SK-N-SH (cell line): Measurements from ENCODE around the gene SEMA3A. TPM values are rescaled to one million over a fixed set of nuclear protein-coding genes. Genes with fewer than 3 reads are reported as not detected.
A peak's percentile ranks its signal among the peaks of the same experiment; 100 is the strongest.

ENCODE experiments used
- CTCF ChIA-PET: fragments of 300-600, 350-600 bp; formaldehyde crosslinking; extraction: SDS; loops from one replicate; lab custom pipeline; 2021; lab: Yijun Ruan, JAX
- POLR2A ChIA-PET: fragments of 350-600 bp; sonication (Branson Sonifier 250); formaldehyde crosslinking; extraction: SDS; loops from one replicate; lab custom pipeline; 2020; ENCODE audit warnings: antibody characterized with exemption, inconsistent platforms; lab: Yijun Ruan, JAX
- DNase-seq: peaks from one replicate; pipeline ENCODE4 v3.0.0; 2012
- H2AFZ ChIP-seq: fragments of 200-600 bp; sonication (generic); 2 replicates; pipeline ENCODE4 v1.8.1; 2016; ENCODE audit warnings: antibody characterized with exemption, mild to moderate bottlenecking, low read depth
- H3F3A ChIP-seq: fragments of 200-600 bp; sonication (generic); replicated peaks from 2 replicates; pipeline ENCODE3; 2016; ENCODE audit warnings: antibody characterized with exemption, mild to moderate bottlenecking; ENCODE audit not compliant: insufficient read depth
- H3K27ac ChIP-seq, 2 experiments: fragments of 200-500 bp in 1 of 2; fragments of 200-600 bp in 1 of 2; sonication (Bioruptor generic) in 1 of 2; sonication (generic), shearing (Covaris generic) in 1 of 2; 2 replicates each; pipeline versions ENCODE4 v1.5.1 to v1.6.1; 2014 to 2016; ENCODE audit warnings: low read depth in 2 of 2, inconsistent platforms in 1 of 2, low read length in 1 of 2, mild to moderate bottlenecking in 1 of 2, mixed read lengths in 1 of 2
- H3K27me3 ChIP-seq: fragments of 200-600 bp; sonication (generic), shearing (Covaris generic); 2 replicates; pipeline ENCODE4 v1.6.1; 2016; ENCODE audit warnings: mixed run types; ENCODE audit not compliant: insufficient read depth
- H3K36me3 ChIP-seq, 2 experiments: fragments of 200-500 bp in 1 of 2; fragments of 200-600 bp in 1 of 2; sonication (Bioruptor generic) in 1 of 2; sonication (generic) in 1 of 2; replicated peaks in 1 of 2; 2 replicates each; pipeline versions ENCODE3 to v1.5.1; 2014 to 2016; ENCODE audit warnings: low read length in 1 of 2, mild to moderate bottlenecking in 1 of 2; ENCODE audit not compliant: insufficient read depth in 2 of 2, control insufficient read depth in 1 of 2
- H3K4me1 ChIP-seq, 2 experiments: fragments of 200-500 bp in 1 of 2; fragments of 200-600 bp in 1 of 2; sonication (Bioruptor generic) in 1 of 2; sonication (generic), shearing (Covaris generic) in 1 of 2; 2 replicates each; pipeline versions ENCODE4 v1.5.1 to v1.6.1; 2014 to 2016; ENCODE audit warnings: low read depth in 1 of 2, low read length in 1 of 2, mixed run types in 1 of 2; ENCODE audit not compliant: insufficient read depth in 2 of 2, control insufficient read depth in 1 of 2
- H3K4me2 ChIP-seq: fragments of 200-600 bp; sonication (generic), shearing (Covaris generic); 2 replicates; pipeline ENCODE4 v1.6.1; 2017; ENCODE audit warnings: mixed run types
- H3K4me3 ChIP-seq, 2 experiments: fragments of 200-500 bp in 1 of 2; fragments of 200-600 bp in 1 of 2; sonication (Bioruptor generic) in 1 of 2; sonication (generic), shearing (Covaris generic) in 1 of 2; 2 replicates each; pipeline versions ENCODE4 v1.5.1 to v1.8.1; 2014 to 2016; ENCODE audit warnings: low read depth in 2 of 2, inconsistent platforms in 1 of 2, low read length in 1 of 2, mild to moderate bottlenecking in 1 of 2, mixed read lengths in 1 of 2, moderate library complexity in 1 of 2
- H3K79me2 ChIP-seq: fragments of 200-600 bp; sonication (generic); 2 replicates; pipeline ENCODE4 v1.8.1; 2017; ENCODE audit warnings: mild to moderate bottlenecking; ENCODE audit not compliant: insufficient read depth
- H3K9ac ChIP-seq: fragments of 200-600 bp; sonication (generic); 2 replicates; pipeline ENCODE4 v1.6.1; 2017; ENCODE audit warnings: mixed run types
- H3K9me2 ChIP-seq: fragments of 200-600 bp; sonication (generic); 2 replicates; pipeline ENCODE4 v1.6.1; 2017; ENCODE audit warnings: mixed run types
- H3K9me3 ChIP-seq: fragments of 200-600 bp; sonication (generic); 2 replicates; pipeline ENCODE4 v1.6.1; 2017; ENCODE audit warnings: mixed run types, mild to moderate bottlenecking, moderate library complexity
- H4K20me1 ChIP-seq: fragments of 200-600 bp; sonication (generic); 2 replicates; pipeline ENCODE4 v1.6.1; 2017; ENCODE audit warnings: mild to moderate bottlenecking, mixed run types; ENCODE audit not compliant: insufficient read depth
- EZH2phosphoT487 ChIP-seq: fragments of 200-600 bp; sonication (generic); IDR thresholded peaks from 2 replicates; pipeline ENCODE4 v1.6.1; 2017; ENCODE audit warnings: low read depth, mixed run types, mild to moderate bottlenecking, antibody characterized with exemption, moderate library complexity, borderline replicate concordance
- FOSL2 ChIP-seq: IDR thresholded peaks from 2 replicates; pipeline ENCODE4 v1.4.0; 2012; ENCODE audit warnings: low read depth, mild to moderate bottlenecking, moderate library complexity, borderline replicate concordance
- FOXM1 ChIP-seq: IDR thresholded peaks from 2 replicates; pipeline ENCODE4 v1.4.0; 2012; ENCODE audit warnings: low read depth, mild to moderate bottlenecking
- GATA2 ChIP-seq: sonication (generic); formaldehyde crosslinking; IDR thresholded peaks from 2 replicates; pipeline ENCODE4 v1.5.0; 2020; ENCODE audit warnings: mild to moderate bottlenecking, missing genetic modification reagents
- JUND ChIP-seq: IDR thresholded peaks from 2 replicates; pipeline ENCODE4 v1.4.0; 2012
- MAX ChIP-seq: IDR thresholded peaks from 2 replicates; pipeline ENCODE4 v1.4.0; 2012; ENCODE audit warnings: low read depth
- MXI1 ChIP-seq: IDR thresholded peaks from 2 replicates; pipeline ENCODE4 v1.6.1; 2012; ENCODE audit warnings: mild to moderate bottlenecking, low read depth, low read length, improper control_type of control experiment
- NRF1 ChIP-seq: IDR thresholded peaks from 2 replicates; pipeline ENCODE4 v1.6.1; 2012; ENCODE audit warnings: low read depth, mild to moderate bottlenecking, low read length
- PBX3 ChIP-seq: IDR thresholded peaks from 2 replicates; pipeline ENCODE4; 2012
- RCOR1 ChIP-seq: fragments of 150-350 bp; IDR thresholded peaks from 2 replicates; pipeline ENCODE4 v1.6.1; 2017; ENCODE audit warnings: antibody characterized with exemption, low read length
- RXRA ChIP-seq: IDR thresholded peaks from 2 replicates; pipeline ENCODE4 v1.4.0; 2012; ENCODE audit warnings: low read depth, mild to moderate bottlenecking, borderline replicate concordance
- TEAD4 ChIP-seq: IDR thresholded peaks from 2 replicates; pipeline ENCODE4 v1.4.0; 2012; ENCODE audit warnings: mild to moderate bottlenecking, borderline replicate concordance; ENCODE audit not compliant: insufficient read depth
- YY1 ChIP-seq: IDR thresholded peaks from 2 replicates; pipeline ENCODE4 v1.4.0; 2012; ENCODE audit warnings: low read depth, mild to moderate bottlenecking
- WGBS: methylation state at CpG from one replicate; pipeline ENCODE4 v1.1.6; 2017; ENCODE audit warnings: low lambda C conversion rate; 5-methylcytosine and 5-hydroxymethylcytosine counted together
- polyA plus RNA-seq, 3 experiments: library from polyadenylated mRNA; depleted of rRNA; stranded (reverse); fragments of >200 nt; gene quantifications; 2 replicates each; pipeline ENCODE4 v1.2.3, GENCODE V29; 2012
- TF ChIP-seq, protein P1 (sequence below): IDR thresholded peaks from 2 replicates; pipeline ENCODE4 v1.4.0; 2012; ENCODE audit warnings: low read depth, borderline replicate concordance

SEMA3A gene
- polyA plus RNA-seq, 1 of the 3 experiments (the other 2 are of a cell fraction), result 15.9 TPM

DNA sequence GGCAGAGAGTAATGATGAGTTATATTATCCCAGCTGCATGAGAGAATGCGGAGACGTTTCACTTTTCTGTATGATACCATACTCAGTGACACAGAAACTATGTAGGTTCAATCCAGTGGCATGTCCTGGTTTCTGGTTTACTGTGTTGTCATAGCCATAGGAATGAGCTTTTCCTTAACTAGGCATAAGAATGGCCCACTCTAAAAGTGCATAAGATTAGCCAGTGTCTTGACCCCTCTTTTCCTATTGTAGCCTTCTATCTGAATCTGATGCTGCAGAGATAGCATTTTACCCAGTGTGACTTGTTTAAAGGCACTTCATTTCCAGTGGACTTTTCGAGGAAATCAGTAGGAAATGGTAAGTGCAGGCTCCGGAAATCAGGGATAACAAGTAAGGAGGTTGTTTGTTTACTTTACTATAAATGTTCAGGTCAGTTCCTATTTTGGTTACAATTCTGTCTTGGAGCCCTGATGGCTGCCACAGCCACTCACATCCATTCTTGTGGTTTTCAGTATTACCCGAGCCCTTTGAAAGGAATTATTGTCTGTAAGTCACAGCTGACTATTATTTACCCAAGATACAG, 70.5 kb downstream of the SEMA3A start (continued):
- TF ChIP-seq PBX3, result peak; percentile 62

DNA sequence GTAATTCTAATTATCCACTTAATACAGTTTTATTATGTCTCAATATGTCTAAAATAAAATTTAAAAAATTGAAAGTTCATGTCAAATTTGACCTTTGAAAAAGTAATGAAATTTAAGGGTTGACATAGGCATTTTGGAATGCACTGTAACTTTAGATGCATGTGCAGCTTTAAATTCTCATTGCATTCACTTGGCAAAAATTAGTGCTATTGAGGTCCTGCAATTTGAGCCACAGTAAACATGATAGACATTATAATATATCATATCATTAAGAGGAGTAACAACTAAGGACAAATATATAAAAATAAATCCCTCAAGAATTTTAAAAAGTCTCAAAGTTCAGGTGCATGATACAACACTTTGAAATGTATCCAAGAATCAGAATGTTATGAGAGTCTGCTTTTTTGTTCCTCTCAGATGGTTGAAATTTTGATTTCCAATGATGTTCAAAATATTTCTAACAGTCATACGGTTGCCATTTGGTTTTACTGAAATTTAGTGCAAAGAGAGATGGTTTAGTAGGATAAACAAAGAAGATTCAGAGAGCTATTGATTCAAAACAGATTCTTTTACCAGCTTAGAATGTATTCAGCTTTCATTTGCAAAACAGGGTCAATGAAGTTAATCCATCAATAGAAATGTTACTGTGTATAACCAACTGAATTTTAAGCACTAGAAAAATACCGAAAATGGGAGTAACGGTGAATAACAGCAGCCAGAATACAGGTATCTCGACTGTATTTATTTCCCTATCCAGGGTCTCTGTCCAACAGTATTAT, 71.8 kb downstream of the SEMA3A start:
- DNase-seq, result no peak
- Histone ChIP-seq H4K20me1 (no peaks in the 10 kb centered on the region), H3K9ac (no peak overlapping the region), H3K9me2 (no peaks in the 10 kb centered on the region), H3K36me3 (peaks cover 0 to 6% of the 10 kb centered on the region in 2 experiments), H3K4me1 (peaks cover 0 to 14% of the 10 kb centered on the region in 2 experiments; a peak in 2 of 4 replicates), H3F3A (peaks cover 7% of the 10 kb centered on the region), H3K27me3 (no peaks in the 10 kb centered on the region), H3K79me2 (no peaks in the 10 kb centered on the region), H3K4me3 (no peak overlapping the region), H2AFZ (no peak overlapping the region), H3K9me3 (no peaks in the 10 kb centered on the region; the same call in 1 of the 2 replicates), H3K27ac (peak overlapping the region in 1 of 2 experiments; percentile 62; a peak in 1 of 4 replicates), H3K4me2 (no peak overlapping the region)
- 77% methylated on average over 4 of the region's 4 CpGs for WGBS
- POLR2A ChIA-PET, result no interaction called here
- CTCF ChIA-PET, result interaction anchor here (0.6 to 1.4 kb wide), 4 partner anchors 9 to 147 kb away, joined by 3 read pairs; no protein-coding TSS in a partner anchor
- TF ChIP-seq JUND (peak; percentile 16; the same call in 1 of the 2 replicates), TEAD4 (0 out of 2 replicates have a peak, but pooled peaks have one; percentile 7), FOSL2 (no peak), NRF1 (no peak), RCOR1 (no peak), MAX (no peak), FOXM1 (0 out of 2 replicates have a peak, but pooled peaks have one; percentile 12), YY1 (no peak), GATA2 (CRISPR knock-in tag) (no peak), EZH2phosphoT487 (no peak), MXI1 (no peak), RXRA (0 out of 2 replicates have a peak, but pooled peaks have one; percentile 33)
- TF ChIP-seq, protein P1, sequence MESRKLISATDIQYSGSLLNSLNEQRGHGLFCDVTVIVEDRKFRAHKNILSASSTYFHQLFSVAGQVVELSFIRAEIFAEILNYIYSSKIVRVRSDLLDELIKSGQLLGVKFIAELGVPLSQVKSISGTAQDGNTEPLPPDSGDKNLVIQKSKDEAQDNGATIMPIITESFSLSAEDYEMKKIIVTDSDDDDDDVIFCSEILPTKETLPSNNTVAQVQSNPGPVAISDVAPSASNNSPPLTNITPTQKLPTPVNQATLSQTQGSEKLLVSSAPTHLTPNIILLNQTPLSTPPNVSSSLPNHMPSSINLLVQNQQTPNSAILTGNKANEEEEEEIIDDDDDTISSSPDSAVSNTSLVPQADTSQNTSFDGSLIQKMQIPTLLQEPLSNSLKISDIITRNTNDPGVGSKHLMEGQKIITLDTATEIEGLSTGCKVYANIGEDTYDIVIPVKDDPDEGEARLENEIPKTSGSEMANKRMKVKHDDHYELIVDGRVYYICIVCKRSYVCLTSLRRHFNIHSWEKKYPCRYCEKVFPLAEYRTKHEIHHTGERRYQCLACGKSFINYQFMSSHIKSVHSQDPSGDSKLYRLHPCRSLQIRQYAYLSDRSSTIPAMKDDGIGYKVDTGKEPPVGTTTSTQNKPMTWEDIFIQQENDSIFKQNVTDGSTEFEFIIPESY, result no peak
- TF ChIP-seq, all 33 proteins: peak for 4
